Pancreas (tissue), 10 donors: Measurements from ENCODE around the gene ALOX5AP. TPM values are rescaled to one million over a fixed set of nuclear protein-coding genes. Genes with fewer than 3 reads are reported as not detected.

Source experiments
- ATAC-seq, 4 donors: fragments of 200-7000 bp; cut with Tn5 transposase; one replicate each; pipeline versions ENCODE4 v1.8.0 to v1.9.1; 2020; ENCODE audit warnings: mild to moderate bottlenecking in 4 of 4, moderate library complexity in 4 of 4
- DNase-seq, 6 donors: peaks; one replicate each; pipeline ENCODE4 v3.0.0-alpha.2; 2020
- FAIRE-seq: peaks from 2 replicates; lab custom pipeline; 2012; peaks lifted over from hg19 to GRCh38; lab: Jason Lieb, UNC
- H3K27ac ChIP-seq, 4 donors: fragments of 200-600 bp; sonication (generic); 1 replicate in 3 of 4; 2 replicates in 1 of 4; pipeline versions ENCODE4 v1.5.0 to v1.8.0; 2020
- H3K27me3 ChIP-seq, 4 donors: fragments of 200-600 bp; one replicate each; pipeline ENCODE4 v1.8.0; 2021
- H3K36me3 ChIP-seq, 3 donors: fragments of 200-600 bp; sonication (generic) in 1 of 3; one replicate each; pipeline versions ENCODE4 v1.5.0 to v1.8.0; 2020 to 2021
- H3K4me1 ChIP-seq, 3 donors: fragments of 200-600 bp; one replicate each; pipeline ENCODE4 v1.8.0; 2021
- H3K4me3 ChIP-seq, 4 donors: fragments of 200-600 bp; sonication (generic) in 2 of 4; one replicate each; pipeline versions ENCODE4 v1.5.0 to v1.8.0; 2020 to 2021
- H3K9me3 ChIP-seq, 4 donors: fragments of 200-600 bp; one replicate each; pipeline ENCODE4 v1.8.0; 2021
- CTCF ChIP-seq, 4 donors: fragments of 200-600 bp; sonication (generic) in 3 of 4; IDR thresholded peaks; one replicate each; pipeline versions ENCODE4 v1.5.0 to v1.8.0; 2021; ENCODE audit warnings: antibody characterized with exemption in 4 of 4
- WGBS, 2 donors: extraction: QIAGEN DNeasy Blood & Tissue Kit; methylation state at CpG; one replicate each; pipeline ENCODE4 v1.1.7; 2013; 5-methylcytosine and 5-hydroxymethylcytosine counted together
- intact Hi-C, 3 donors: fragments of 100-400 bp; cut with DNase I; formaldehyde crosslinking; loops; one replicate each; pipeline versions ENCODE4 v1.11.1 to v1.14.2; 2022
- polyA plus RNA-seq, 2 donors: library from polyadenylated mRNA; stranded (reverse); fragments of 200-250 nt; gene quantifications; one replicate each; pipeline ENCODE4 v1.2.3, GENCODE V29; 2013
- total RNA-seq, 6 donors: library from RNA; stranded (reverse); fragmentation: NEBNext Ultra II Directional in 4 of 6; extraction: Animal tissue kit (Norgen Biotek cat#: 25700) in 4 of 6; gene quantifications; one replicate each; pipeline versions ENCODE4 v1.2.1 to v1.2.4, GENCODE V29; 2021 to 2023
- donor health status: healthy with polysubstance abuse.
- donor health status: DM: no; HTN: no; CAD: no; lungs with moderate emphysema.
- donor health status: DM: no; HTN: no; CAD: no.
- donor health status: control.
- donor health status: control.
- donor health status: Bipolar disorder and iron deficiency.
- donor health status: DM: yes; HTN: yes; CAD: no.
- donor health status: DM: no; HTN: no; CAD: no.
- donor health status: DM: no; HTN: no; CAD: no.
- donor health status: DM: yes; HTN: yes; CAD: no.

The ALOX5AP gene
- total and polyA plus RNA-seq, 8 donors: 1.3 to 33.2 (median 3.6) TPM

- Histone ChIP-seq H3K9me3 (no peaks in the 10 kb centered on the region), H3K36me3 (no peaks in the 10 kb centered on the region), H3K4me3 (no peak overlapping the region), H3K27ac (no peak overlapping the region), H3K27me3 (no peaks in the 10 kb centered on the region), H3K4me1 (no peaks in the 10 kb centered on the region)
- TF ChIP-seq CTCF (IDR thresholded peaks at IDR 0.05): no peak
- FAIRE-seq (no peak), ATAC-seq (no peak), DNase-seq (no peak)
- 77 to 88% methylated on average over 4 of the region's 4 CpGs for WGBS, 2 donors
- intact Hi-C loops: no loop called here
Measured at GRCh38 chr13:30770929-30771328, 35.6 kb downstream of the ALOX5AP start.

GRCh38 chr13:30773561-30773960 lies 38.2 kb downstream of the ALOX5AP start:
- no peak for DNase-seq
- FAIRE-seq: no peak
- Histone ChIP-seq H3K36me3 (no peaks in the 10 kb centered on the region), H3K27ac (no peak overlapping the region), H3K27me3 (no peaks in the 10 kb centered on the region), H3K4me3 (no peak overlapping the region), H3K9me3 (no peaks in the 10 kb centered on the region), H3K4me1 (no peaks in the 10 kb centered on the region)
- TF ChIP-seq CTCF (IDR thresholded peaks at IDR 0.05): no peak
- intact Hi-C loops: no loop called here
- no peak for ATAC-seq

DNA sequence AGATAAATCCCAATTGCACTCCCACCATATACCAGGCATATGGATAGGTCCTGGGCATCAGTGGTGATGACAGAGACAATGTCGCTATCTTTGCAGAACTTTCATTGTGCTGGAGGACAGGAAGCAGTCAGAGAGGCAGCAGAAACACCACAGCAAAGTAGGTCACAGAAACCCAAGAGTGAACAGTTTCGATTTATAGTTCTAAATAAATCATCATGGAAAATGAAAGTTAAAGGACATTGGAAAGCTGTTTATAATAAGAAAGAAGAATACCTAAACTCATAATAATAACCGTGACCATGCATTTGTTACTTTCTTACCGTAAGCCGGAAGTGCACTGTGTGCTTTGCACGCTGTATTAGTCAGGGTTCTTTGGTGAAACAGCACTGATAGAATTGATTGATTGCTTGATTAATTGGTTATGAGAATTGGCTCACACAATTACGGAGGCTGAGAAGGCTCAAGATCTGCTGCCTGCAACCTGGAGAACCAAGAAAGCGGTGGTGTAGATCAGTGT lies 38.9 kb downstream of the ALOX5AP start:
- H3K4me1 ChIP-seq: no peaks in the 10 kb centered on the region
- H3K9me3 ChIP-seq: no peaks in the 10 kb centered on the region
- no peak for TF ChIP-seq CTCF (IDR thresholded peaks at IDR 0.05)
- FAIRE-seq (no peak), ATAC-seq (no peak), DNase-seq (no peak)
- no peak overlapping the region for H3K27ac ChIP-seq
- 87 to 93% methylated on average over 8 of the region's 8 CpGs for WGBS, 2 donors
- H3K4me3 ChIP-seq: no peak overlapping the region
- H3K36me3 ChIP-seq: no peaks in the 10 kb centered on the region
- intact Hi-C loops: no loop called here
- H3K27me3 ChIP-seq: no peaks in the 10 kb centered on the region

DNA sequence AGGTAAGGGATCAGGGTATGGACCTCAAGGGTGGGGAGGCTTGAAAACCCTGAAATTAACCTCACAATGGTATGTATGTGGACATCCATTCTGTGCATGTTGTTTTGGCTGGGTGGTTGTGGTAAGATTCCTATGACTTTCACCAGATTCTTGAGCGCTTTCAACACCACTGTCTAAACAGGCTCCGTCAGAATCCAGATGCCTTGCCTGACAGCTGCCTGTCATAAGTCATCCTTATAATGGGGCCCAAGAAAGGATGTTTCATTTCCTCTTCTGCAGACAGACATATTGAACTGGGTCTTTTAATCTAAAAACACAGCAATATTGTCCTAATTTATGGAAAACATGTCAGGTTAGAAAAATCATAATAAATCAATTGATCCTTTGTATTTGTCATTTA lies 41.3 kb downstream of the ALOX5AP start:
- intact Hi-C loops: no loop called here
- ATAC-seq (no peak), FAIRE-seq (no peak), DNase-seq (no peak)
- H3K9me3 ChIP-seq: no peaks in the 10 kb centered on the region
- H3K27ac ChIP-seq: no peak overlapping the region
- peaks cover 0 to 3% (median 3%) of the 10 kb centered on the region in 3 donors for H3K4me1 ChIP-seq
- H3K27me3 ChIP-seq: no peaks in the 10 kb centered on the region
- no peak overlapping the region for H3K4me3 ChIP-seq
- TF ChIP-seq CTCF (IDR thresholded peaks at IDR 0.05): no peak
- H3K36me3 ChIP-seq: no peaks in the 10 kb centered on the region
- WGBS, 2 donors: 94% methylated on average over 2 of the region's 2 CpGs

GRCh38 chr13:30779016-30779415 lies 43.7 kb downstream of the ALOX5AP start:
- no peaks in the 10 kb centered on the region for H3K9me3 ChIP-seq
- H3K27me3 ChIP-seq: no peaks in the 10 kb centered on the region
- H3K4me3 ChIP-seq: no peak overlapping the region
- no peaks in the 10 kb centered on the region for H3K36me3 ChIP-seq
- H3K4me1 ChIP-seq: peaks cover 0 to 3% (median 3%) of the 10 kb centered on the region in 3 donors
- intact Hi-C loops: no loop called here
- no peak overlapping the region for H3K27ac ChIP-seq
- ATAC-seq (no peak), DNase-seq (no peak), FAIRE-seq (no peak)
- 90 to 92% methylated on average over 5 of the region's 5 CpGs for WGBS, 2 donors
- no peak for TF ChIP-seq CTCF (IDR thresholded peaks at IDR 0.05)
